Upper lobe of left lung (tissue), 4 donors: Measurements from ENCODE around the gene ENTPD6.

Experiments
- CTCF ChIP-seq, 6 experiments: fragments of 450-650 bp in 4 of 6; fragments of 200-600 bp in 2 of 6; sonication (generic) in 2 of 6; IDR thresholded peaks; one replicate each; pipeline ENCODE4 v1.5.1; 2016 to 2019; ENCODE audit warnings: antibody characterized with exemption in 6 of 6
- POLR2A ChIP-seq, 4 donors: fragments of 450-650 bp; IDR thresholded peaks; one replicate each; pipeline ENCODE4 v1.5.1; 2016 to 2017; ENCODE audit warnings: antibody characterized with exemption in 4 of 4, mild to moderate bottlenecking in 2 of 4

- TF ChIP-seq POLR2A (IDR thresholded peaks at IDR 0.05) = no peak
- no peak for TF ChIP-seq CTCF (IDR thresholded peaks at IDR 0.05)
Measured at GRCh38 chr20:25239387-25240370, 44.2 kb downstream of the ENTPD6 start.
